HCT116 (cell line): Measurements from ENCODE around the gene SENP1. TPM values are rescaled to one million over a fixed set of nuclear protein-coding genes. Genes with fewer than 3 reads are reported as not detected.

Experiments
- ATAC-seq: fragments of 200-7000 bp; cut with Tn5 transposase; 2 replicates; pipeline ENCODE4 v1.9.1; 2020; ENCODE audit warnings: mild to moderate bottlenecking, moderate library complexity
- BruUV-seq: library from RNA; stranded (reverse); fragments of 400-500 nt; replicated peaks from 2 replicates; lab custom pipeline; 2021; lab: Mats Ljungman, UMichigan
- CTCF ChIA-PET: fragments of 300-600 bp; sonication (Branson Sonifier 250); formaldehyde crosslinking; loops from one replicate; lab custom pipeline; 2021; ENCODE audit warnings: antibody characterized with exemption; lab: Charles Lee
- POLR2A ChIA-PET: fragments of 300-600, 350-600 bp; sonication (Branson Sonifier 250); formaldehyde crosslinking; loops from one replicate; lab custom pipeline; 2021; ENCODE audit warnings: antibody characterized with exemption; lab: Charles Lee
- RAD21 ChIA-PET, 2 experiments: fragments of 300-600 bp; sonication (Branson Sonifier 250); formaldehyde crosslinking; loops; one replicate each; lab custom pipeline; 2023; ENCODE audit warnings: low total read pairs in 2 of 2; ENCODE audit not compliant: uncharacterized antibody in 2 of 2, unreplicated experiment in 2 of 2, low non-redundant PET in 1 of 2; lab: Charles Lee
- DNase-seq: peaks from one replicate; pipeline ENCODE4 v3.0.0-alpha.2; 2010; ENCODE audit warnings: low read depth, low spot score
- H2AFZ ChIP-seq: fragments of 200-600 bp; shearing (Covaris generic), sonication (generic); 2 replicates; pipeline ENCODE4 v1.6.1; 2017; ENCODE audit warnings: low read depth, mixed run types, mixed read lengths, antibody characterized with exemption, low read length; ENCODE audit not compliant: poor library complexity, severe bottlenecking
- H3K27ac ChIP-seq: 2 replicates; pipeline ENCODE4 v1.5.1; 2012; ENCODE audit warnings: low read depth, low read length
- H3K27me3 ChIP-seq: fragments of 200-600 bp; sonication (generic); 2 replicates; pipeline ENCODE4 v1.6.1; 2016; ENCODE audit warnings: mixed run types, low read length, mixed read lengths; ENCODE audit not compliant: insufficient read depth
- H3K36me3 ChIP-seq, 2 experiments: fragments of 200-500 bp in 1 of 2; fragments of 200-600 bp in 1 of 2; sonication (Bioruptor generic) in 1 of 2; sonication (generic) in 1 of 2; 2 replicates each; pipeline versions ENCODE4 v1.5.1 to v1.6.1; 2014 to 2016; ENCODE audit warnings: low read length in 2 of 2, inconsistent platforms in 1 of 2, mixed read lengths in 1 of 2, mixed run types in 1 of 2; ENCODE audit not compliant: insufficient read depth in 2 of 2, control insufficient read depth in 1 of 2
- H3K4me1 ChIP-seq, 2 experiments: fragments of 200-600 bp in 1 of 2; sonication (generic) in 1 of 2; 2 replicates each; pipeline versions ENCODE4 v1.5.1 to v1.6.1; 2012 to 2017; ENCODE audit warnings: low read length in 2 of 2, inconsistent platforms in 1 of 2, mild to moderate bottlenecking in 1 of 2, mixed read lengths in 1 of 2, mixed run types in 1 of 2, moderate library complexity in 1 of 2; ENCODE audit not compliant: insufficient read depth in 2 of 2, control insufficient read depth in 1 of 2
- H3K4me2 ChIP-seq: fragments of 200-600 bp; sonication (generic); 2 replicates; pipeline ENCODE4 v1.6.1; 2017; ENCODE audit warnings: mixed run types, low read length, mixed read lengths
- H3K4me3 ChIP-seq, 2 experiments: fragments of 200-600 bp in 1 of 2; sonication (generic) in 1 of 2; replicated peaks in 1 of 2; 2 replicates each; pipeline ENCODE4 v1.5.1; 2011 to 2016; ENCODE audit warnings: low read length in 2 of 2, control low read depth in 1 of 2, low read depth in 1 of 2, mild to moderate bottlenecking in 1 of 2, mixed read lengths in 1 of 2, mixed run types in 1 of 2
- H3K79me2 ChIP-seq: fragments of 200-600 bp; sonication (generic); 2 replicates; pipeline ENCODE4 v1.6.1; 2017; ENCODE audit warnings: mild to moderate bottlenecking, mixed run types, low read length, moderate library complexity, mixed read lengths; ENCODE audit not compliant: insufficient read depth
- H3K9ac ChIP-seq: fragments of 200-600 bp; sonication (generic); 2 replicates; pipeline ENCODE4 v1.6.1; 2016; ENCODE audit warnings: low read length, mixed read lengths
- H3K9me2 ChIP-seq: fragments of 200-600 bp; sonication (generic), shearing (Covaris generic); 2 replicates; pipeline ENCODE4 v1.6.1; 2017; ENCODE audit warnings: mixed run types, mild to moderate bottlenecking, moderate library complexity; ENCODE audit not compliant: insufficient read depth
- H3K9me3 ChIP-seq, 2 experiments: fragments of 200-500 bp in 1 of 2; fragments of 200-600 bp in 1 of 2; sonication (Bioruptor generic) in 1 of 2; sonication (generic) in 1 of 2; 2 replicates each; pipeline ENCODE4 v1.6.1; 2014 to 2017; ENCODE audit warnings: low read length in 2 of 2, mixed read lengths in 2 of 2, inconsistent platforms in 1 of 2, low read depth in 1 of 2, mild to moderate bottlenecking in 1 of 2, mixed run types in 1 of 2, moderate library complexity in 1 of 2; ENCODE audit not compliant: control insufficient read depth in 1 of 2, insufficient read depth in 1 of 2
- H4K20me1 ChIP-seq: fragments of 200-600 bp; sonication (generic), shearing (Covaris generic); 2 replicates; pipeline ENCODE4 v1.6.1; 2017; ENCODE audit warnings: mixed run types, mild to moderate bottlenecking, moderate library complexity; ENCODE audit not compliant: insufficient read depth
- CBX3 ChIP-seq: IDR thresholded peaks from 2 replicates; pipeline ENCODE4 v1.6.1; 2012; ENCODE audit warnings: low read depth
- CEBPB ChIP-seq: IDR thresholded peaks from 2 replicates; pipeline ENCODE4 v1.6.1; 2012; ENCODE audit warnings: low read depth
- ELF1 ChIP-seq: IDR thresholded peaks from 2 replicates; pipeline ENCODE4 v1.6.1; 2012; ENCODE audit warnings: low read depth, borderline replicate concordance
- EZH2 ChIP-seq: fragments of 200-600 bp; sonication (generic); IDR thresholded peaks from 2 replicates; pipeline ENCODE4 v1.6.1; 2017; ENCODE audit warnings: antibody characterized with exemption, mixed run types
- FOSL1 ChIP-seq: IDR thresholded peaks from 2 replicates; pipeline ENCODE4 v1.6.1; 2012; ENCODE audit warnings: low read depth
- JUND ChIP-seq: IDR thresholded peaks from 2 replicates; pipeline ENCODE4 v1.6.1; 2012
- POLR2A ChIP-seq: IDR thresholded peaks from 2 replicates; pipeline ENCODE4 v1.7.0; 2011; ENCODE audit warnings: borderline replicate concordance; ENCODE audit not compliant: insufficient read depth, insufficient read length; ENCODE audit errors: extremely low read depth
- RAD21 ChIP-seq: IDR thresholded peaks from 2 replicates; pipeline ENCODE4 v1.6.1; 2012; ENCODE audit warnings: low read depth, mild to moderate bottlenecking
- SIN3A ChIP-seq: IDR thresholded peaks from 2 replicates; pipeline ENCODE4 v1.6.1; 2012; ENCODE audit warnings: low read depth
- SP1 ChIP-seq: IDR thresholded peaks from 2 replicates; pipeline ENCODE4 v1.6.1; 2012; ENCODE audit warnings: low read depth
- SRF ChIP-seq: IDR thresholded peaks from 2 replicates; pipeline ENCODE4 v1.6.1; 2012; ENCODE audit warnings: low read depth
- TCF7L2 ChIP-seq: IDR thresholded peaks from 2 replicates; pipeline ENCODE4 v1.7.0; 2011; ENCODE audit warnings: borderline replicate concordance, inconsistent platforms; ENCODE audit not compliant: insufficient read depth, insufficient read length; ENCODE audit errors: extremely low read depth
- YY1 ChIP-seq: IDR thresholded peaks from 2 replicates; pipeline ENCODE4 v1.6.1; 2011; ENCODE audit warnings: low read length, low read depth, moderate library complexity, mild to moderate bottlenecking; ENCODE audit not compliant: insufficient replicate concordance; ENCODE audit errors: extremely low read depth
- ZFX ChIP-seq: fragments of 450-650 bp; IDR thresholded peaks from 2 replicates; pipeline ENCODE4 v1.6.1; 2017
- ZNF274 ChIP-seq: fragments of 200-500 bp; sonication (Bioruptor generic); IDR thresholded peaks from 2 replicates; pipeline ENCODE4 v1.6.1; 2014; ENCODE audit warnings: mild to moderate bottlenecking, low read depth, low read length, inconsistent platforms
- intact Hi-C: fragments of 100-400 bp; cut with micrococcal nuclease; formaldehyde crosslinking; loops from 2 replicates; pipeline ENCODE4 v1.10.0; 2022
- total RNA-seq: library from RNA; stranded (reverse); gene quantifications from one replicate; pipeline ENCODE4 v1.2.1, GENCODE V29; 2021; ENCODE audit not compliant: unreplicated experiment
- TF ChIP-seq, protein P1 (sequence below): IDR thresholded peaks from 2 replicates; pipeline ENCODE4 v1.6.1; 2012
- TF ChIP-seq, protein P2 (sequence below): IDR thresholded peaks from 2 replicates; pipeline ENCODE4 v1.6.1; 2012; ENCODE audit warnings: low read depth
- TF ChIP-seq, protein P3 (sequence below): IDR thresholded peaks from 2 replicates; pipeline ENCODE4 v1.6.1; 2011; ENCODE audit warnings: mild to moderate bottlenecking, low read length, moderate library complexity; ENCODE audit not compliant: insufficient replicate concordance; ENCODE audit errors: extremely low read depth
- TF ChIP-seq, protein P4 (sequence below): IDR thresholded peaks from 2 replicates; pipeline ENCODE4 v1.6.1; 2012

SENP1 gene
- total RNA-seq, 1 experiment from 2014 or later: 17.7 TPM

DNA sequence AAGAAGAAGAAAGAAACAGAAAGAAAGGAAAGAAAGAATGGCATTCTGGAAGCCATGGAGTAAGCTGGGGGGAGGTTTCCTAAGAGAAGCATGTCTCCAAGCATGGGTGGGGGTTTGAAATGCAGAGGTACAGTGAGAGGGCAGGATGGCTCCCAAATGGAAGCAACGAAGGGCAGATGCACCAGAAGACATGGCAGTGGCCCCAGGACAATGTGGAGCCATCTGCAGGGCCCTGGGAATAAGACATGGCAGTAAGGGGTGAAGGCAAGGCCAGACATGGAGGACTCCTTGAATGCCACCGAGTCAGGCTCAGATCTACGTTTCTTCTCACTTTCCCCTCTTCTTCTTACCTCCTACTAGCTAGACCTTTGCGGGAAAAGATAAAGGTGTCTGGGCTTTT is 96.9 kb downstream of the SENP1 start:
- Histone ChIP-seq H3K4me3 (no peak overlapping the region), H3K79me2 (no peaks in the 10 kb centered on the region), H3K9me2 (no peaks in the 10 kb centered on the region), H3K27me3 (peaks cover 7% of the 10 kb centered on the region; the same call in 1 of the 2 replicates), H3K4me1 (no peaks in the 10 kb centered on the region), H3K27ac (no peak overlapping the region), H3K4me2 (no peak overlapping the region), H3K36me3 (no peaks in the 10 kb centered on the region), H2AFZ (no peak overlapping the region), H3K9ac (no peak overlapping the region), H4K20me1 (no peaks in the 10 kb centered on the region), H3K9me3 (no peaks in the 10 kb centered on the region)
- ChIA-PET CTCF (no interaction called here), RAD21 (no interaction called here), POLR2A (no interaction called here)
- TF ChIP-seq TCF7L2 (no peak), SIN3A (no peak), RAD21 (no peak), POLR2A (no peak), EZH2 (no peak), FOSL1 (no peak), ZNF274 (no peak), JUND (no peak), CBX3 (no peak), CEBPB (no peak), SP1 (no peak), ELF1 (no peak), SRF (no peak), ZFX (no peak), YY1 (no peak)
- TF ChIP-seq, protein P1, sequence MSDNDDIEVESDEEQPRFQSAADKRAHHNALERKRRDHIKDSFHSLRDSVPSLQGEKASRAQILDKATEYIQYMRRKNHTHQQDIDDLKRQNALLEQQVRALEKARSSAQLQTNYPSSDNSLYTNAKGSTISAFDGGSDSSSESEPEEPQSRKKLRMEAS: no peak
- TF ChIP-seq, protein P2, sequence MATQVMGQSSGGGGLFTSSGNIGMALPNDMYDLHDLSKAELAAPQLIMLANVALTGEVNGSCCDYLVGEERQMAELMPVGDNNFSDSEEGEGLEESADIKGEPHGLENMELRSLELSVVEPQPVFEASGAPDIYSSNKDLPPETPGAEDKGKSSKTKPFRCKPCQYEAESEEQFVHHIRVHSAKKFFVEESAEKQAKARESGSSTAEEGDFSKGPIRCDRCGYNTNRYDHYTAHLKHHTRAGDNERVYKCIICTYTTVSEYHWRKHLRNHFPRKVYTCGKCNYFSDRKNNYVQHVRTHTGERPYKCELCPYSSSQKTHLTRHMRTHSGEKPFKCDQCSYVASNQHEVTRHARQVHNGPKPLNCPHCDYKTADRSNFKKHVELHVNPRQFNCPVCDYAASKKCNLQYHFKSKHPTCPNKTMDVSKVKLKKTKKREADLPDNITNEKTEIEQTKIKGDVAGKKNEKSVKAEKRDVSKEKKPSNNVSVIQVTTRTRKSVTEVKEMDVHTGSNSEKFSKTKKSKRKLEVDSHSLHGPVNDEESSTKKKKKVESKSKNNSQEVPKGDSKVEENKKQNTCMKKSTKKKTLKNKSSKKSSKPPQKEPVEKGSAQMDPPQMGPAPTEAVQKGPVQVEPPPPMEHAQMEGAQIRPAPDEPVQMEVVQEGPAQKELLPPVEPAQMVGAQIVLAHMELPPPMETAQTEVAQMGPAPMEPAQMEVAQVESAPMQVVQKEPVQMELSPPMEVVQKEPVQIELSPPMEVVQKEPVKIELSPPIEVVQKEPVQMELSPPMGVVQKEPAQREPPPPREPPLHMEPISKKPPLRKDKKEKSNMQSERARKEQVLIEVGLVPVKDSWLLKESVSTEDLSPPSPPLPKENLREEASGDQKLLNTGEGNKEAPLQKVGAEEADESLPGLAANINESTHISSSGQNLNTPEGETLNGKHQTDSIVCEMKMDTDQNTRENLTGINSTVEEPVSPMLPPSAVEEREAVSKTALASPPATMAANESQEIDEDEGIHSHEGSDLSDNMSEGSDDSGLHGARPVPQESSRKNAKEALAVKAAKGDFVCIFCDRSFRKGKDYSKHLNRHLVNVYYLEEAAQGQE: no peak
- TF ChIP-seq, protein P3, sequence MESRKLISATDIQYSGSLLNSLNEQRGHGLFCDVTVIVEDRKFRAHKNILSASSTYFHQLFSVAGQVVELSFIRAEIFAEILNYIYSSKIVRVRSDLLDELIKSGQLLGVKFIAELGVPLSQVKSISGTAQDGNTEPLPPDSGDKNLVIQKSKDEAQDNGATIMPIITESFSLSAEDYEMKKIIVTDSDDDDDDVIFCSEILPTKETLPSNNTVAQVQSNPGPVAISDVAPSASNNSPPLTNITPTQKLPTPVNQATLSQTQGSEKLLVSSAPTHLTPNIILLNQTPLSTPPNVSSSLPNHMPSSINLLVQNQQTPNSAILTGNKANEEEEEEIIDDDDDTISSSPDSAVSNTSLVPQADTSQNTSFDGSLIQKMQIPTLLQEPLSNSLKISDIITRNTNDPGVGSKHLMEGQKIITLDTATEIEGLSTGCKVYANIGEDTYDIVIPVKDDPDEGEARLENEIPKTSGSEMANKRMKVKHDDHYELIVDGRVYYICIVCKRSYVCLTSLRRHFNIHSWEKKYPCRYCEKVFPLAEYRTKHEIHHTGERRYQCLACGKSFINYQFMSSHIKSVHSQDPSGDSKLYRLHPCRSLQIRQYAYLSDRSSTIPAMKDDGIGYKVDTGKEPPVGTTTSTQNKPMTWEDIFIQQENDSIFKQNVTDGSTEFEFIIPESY: no peak
- TF ChIP-seq, protein P4, sequence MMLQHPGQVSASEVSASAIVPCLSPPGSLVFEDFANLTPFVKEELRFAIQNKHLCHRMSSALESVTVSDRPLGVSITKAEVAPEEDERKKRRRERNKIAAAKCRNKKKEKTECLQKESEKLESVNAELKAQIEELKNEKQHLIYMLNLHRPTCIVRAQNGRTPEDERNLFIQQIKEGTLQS: no peak
- BruUV-seq: no TSS peak
- DNase-seq: no peak
- no peak; the same call in 1 of the 2 replicates for ATAC-seq
- intact Hi-C loops: no loop called here
